Measurements from ENCODE around the gene PLIN4.

GRCh38 chr19:4553775-4554174 is 35.5 kb upstream of the PLIN4 start:
- no peak for TF ChIP-seq POLR2A (IDR thresholded peaks at IDR 0.05)
- TF ChIP-seq CTCF (IDR thresholded peaks at IDR 0.05 in 8 of 11, conservative IDR thresholded peaks at IDR 0.05 in 3 of 11) = no peak
